Measurements from ENCODE around the gene DOK4.

Gene DOK4

GRCh38 chr16:57482845-57483545, 3.3 kb downstream of the DOK4 start:
- no peaks in the 10 kb centered on the region for H3K27me3 ChIP-seq (ENCODE audit: control insufficient read depth in 1 of 2, insufficient read depth in 1 of 2, low read length in 2 of 2)
- H3K4me1 ChIP-seq (ENCODE audit: control insufficient read depth, insufficient read depth, low read depth, low read length), result peaks cover 55% of the 10 kb centered on the region
- H3K9ac ChIP-seq (ENCODE audit: low read length), result no peak overlapping the region
- H4K8ac ChIP-seq (ENCODE audit: low read length), result no peak overlapping the region
- no peak overlapping the region for H2BK12ac ChIP-seq (ENCODE audit: low read length in 2 of 2)
- H3K18ac ChIP-seq (ENCODE audit: low read depth in 1 of 2, low read length in 2 of 2), result no peak overlapping the region
- H3K4me3 ChIP-seq (ENCODE audit: insufficient read depth in 1 of 2, low read depth in 1 of 2, low read length in 2 of 2), result no peak overlapping the region
- WGBS, result 87% methylated on average over 13 of the region's 14 CpGs
- H3K27ac ChIP-seq (ENCODE audit: low read length, poor library complexity, severe bottlenecking), result no peak overlapping the region
- H2BK120ac ChIP-seq (ENCODE audit: low read depth, low read length), result no peak overlapping the region
- no peak overlapping the region for H3K14ac ChIP-seq (ENCODE audit: low read length in 2 of 2)
- no peaks in the 10 kb centered on the region for H3K9me3 ChIP-seq (ENCODE audit: control insufficient read depth, low read length)
- H2BK15ac ChIP-seq (ENCODE audit: low read depth, poor library complexity, severe bottlenecking), result no peak overlapping the region
- no peak overlapping the region for H2BK5ac ChIP-seq (ENCODE audit: low read depth, low read length, poor library complexity, severe bottlenecking)
- H2AFZ ChIP-seq (ENCODE audit: low read depth, low read length), result no peak overlapping the region
- H2AK5ac ChIP-seq (ENCODE audit: low read length, severe bottlenecking), result no peak overlapping the region
- peaks cover 31% of the 10 kb centered on the region for H3K79me1 ChIP-seq (replicated peaks; ENCODE audit: low read length, poor library complexity, severe bottlenecking)
- no peak overlapping the region for H4K91ac ChIP-seq (ENCODE audit: low read length)
- H3K36me3 ChIP-seq (ENCODE audit: control insufficient read depth in 1 of 2, insufficient read depth in 2 of 2, low read depth in 1 of 2, low read length in 2 of 2), result peaks cover 0 to 15% of the 10 kb centered on the region in 2 experiments
- H3K23ac ChIP-seq (ENCODE audit: low read length in 2 of 2), result no peak overlapping the region
- no peak for DNase-seq
- H3K4me2 ChIP-seq (ENCODE audit: low read length, poor library complexity, severe bottlenecking), result no peak overlapping the region
- H3K4ac ChIP-seq (ENCODE audit: low read depth in 1 of 2, low read length in 2 of 2), result no peak overlapping the region

GRCh38 chr16:57481421-57481820, 4.9 kb downstream of the DOK4 start:
- Histone ChIP-seq H3K36me3 (ENCODE audit: control insufficient read depth in 1 of 2, insufficient read depth in 2 of 2, low read depth in 1 of 2, low read length in 2 of 2) (peaks cover 4 to 31% of the 10 kb centered on the region in 2 experiments), H3K9ac (ENCODE audit: low read length) (no peak overlapping the region), H2BK15ac (ENCODE audit: low read depth, poor library complexity, severe bottlenecking) (no peak overlapping the region), H2AK5ac (ENCODE audit: low read length, severe bottlenecking) (peak overlapping the region; percentile 24), H3K27ac (ENCODE audit: low read length, poor library complexity, severe bottlenecking) (no peak overlapping the region), H3K27me3 (ENCODE audit: control insufficient read depth in 1 of 2, insufficient read depth in 1 of 2, low read length in 2 of 2) (no peaks in the 10 kb centered on the region), H3K18ac (ENCODE audit: low read depth in 1 of 2, low read length in 2 of 2) (no peak overlapping the region), H4K91ac (ENCODE audit: low read length) (no peak overlapping the region), H2BK12ac (ENCODE audit: low read length in 2 of 2) (no peak overlapping the region), H3K4ac (ENCODE audit: low read depth in 1 of 2, low read length in 2 of 2) (no peak overlapping the region), H3K14ac (ENCODE audit: low read length in 2 of 2) (no peak overlapping the region), H3K23ac (ENCODE audit: low read length in 2 of 2) (no peak overlapping the region), H4K8ac (ENCODE audit: low read length) (no peak overlapping the region), H3K4me1 (ENCODE audit: control insufficient read depth, insufficient read depth, low read depth, low read length) (peaks cover 61% of the 10 kb centered on the region), H3K4me3 (ENCODE audit: insufficient read depth in 1 of 2, low read depth in 1 of 2, low read length in 2 of 2) (no peak overlapping the region), H3K9me3 (ENCODE audit: control insufficient read depth, low read length) (no peaks in the 10 kb centered on the region), H2BK5ac (ENCODE audit: low read depth, low read length, poor library complexity, severe bottlenecking) (no peak overlapping the region), H2AFZ (ENCODE audit: low read depth, low read length) (no peak overlapping the region), H2BK120ac (ENCODE audit: low read depth, low read length) (no peak overlapping the region), H3K4me2 (ENCODE audit: low read length, poor library complexity, severe bottlenecking) (no peak overlapping the region), H3K79me1 (replicated peaks; ENCODE audit: low read length, poor library complexity, severe bottlenecking) (peaks cover 46% of the 10 kb centered on the region)
- DNase-seq, result no peak
- 80% methylated on average over 4 of the region's 4 CpGs for whole genome bisulfite sequencing

GRCh38 chr16:57480754-57481230, 5.5 kb downstream of the DOK4 start:
- DNase-seq, result no peak
- 82% methylated on average over 6 of the region's 6 CpGs for WGBS
- H3K14ac ChIP-seq (ENCODE audit: low read length in 2 of 2), result no peak overlapping the region
- no peaks in the 10 kb centered on the region for H3K9me3 ChIP-seq (ENCODE audit: control insufficient read depth, low read length)
- H2BK15ac ChIP-seq (ENCODE audit: low read depth, poor library complexity, severe bottlenecking), result peak overlapping the region; percentile 49
- no peak overlapping the region for H3K4me3 ChIP-seq (ENCODE audit: insufficient read depth in 1 of 2, low read depth in 1 of 2, low read length in 2 of 2)
- no peak overlapping the region for H2AFZ ChIP-seq (ENCODE audit: low read depth, low read length)
- H3K27me3 ChIP-seq (ENCODE audit: control insufficient read depth in 1 of 2, insufficient read depth in 1 of 2, low read length in 2 of 2), result no peaks in the 10 kb centered on the region
- H2BK12ac ChIP-seq (ENCODE audit: low read length in 2 of 2), result peak overlapping the region; percentile 70 to 82
- peak overlapping the region; percentile 69 for H2AK5ac ChIP-seq (ENCODE audit: low read length, severe bottlenecking)
- peaks cover 67% of the 10 kb centered on the region for H3K4me1 ChIP-seq (ENCODE audit: control insufficient read depth, insufficient read depth, low read depth, low read length)
- H3K9ac ChIP-seq (ENCODE audit: low read length), result peak overlapping the region; percentile 14
- H2BK120ac ChIP-seq (ENCODE audit: low read depth, low read length), result peak overlapping the region; percentile 35
- peak overlapping the region; percentile 75 to 79 for H3K18ac ChIP-seq (ENCODE audit: low read depth in 1 of 2, low read length in 2 of 2)
- H4K91ac ChIP-seq (ENCODE audit: low read length), result peak overlapping the region; percentile 88
- peak overlapping the region; percentile 47 to 61 for H3K4ac ChIP-seq (ENCODE audit: low read depth in 1 of 2, low read length in 2 of 2)
- no peak overlapping the region for H2BK5ac ChIP-seq (ENCODE audit: low read depth, low read length, poor library complexity, severe bottlenecking)
- H3K27ac ChIP-seq (ENCODE audit: low read length, poor library complexity, severe bottlenecking), result peak overlapping the region; percentile 52
- H3K79me1 ChIP-seq (replicated peaks; ENCODE audit: low read length, poor library complexity, severe bottlenecking), result peaks cover 47% of the 10 kb centered on the region
- peak overlapping the region; percentile 87 for H4K8ac ChIP-seq (ENCODE audit: low read length)
- H3K4me2 ChIP-seq (ENCODE audit: low read length, poor library complexity, severe bottlenecking), result no peak overlapping the region
- peaks cover 4 to 33% of the 10 kb centered on the region in 2 experiments for H3K36me3 ChIP-seq (ENCODE audit: control insufficient read depth in 1 of 2, insufficient read depth in 2 of 2, low read depth in 1 of 2, low read length in 2 of 2)
- H3K23ac ChIP-seq (ENCODE audit: low read length in 2 of 2), result no peak overlapping the region

GRCh38 chr16:57479976-57480753, 6.1 kb downstream of the DOK4 start:
- no peaks in the 10 kb centered on the region for H3K9me3 ChIP-seq (ENCODE audit: control insufficient read depth, low read length)
- peak overlapping the region; percentile 52 for H3K27ac ChIP-seq (ENCODE audit: low read length, poor library complexity, severe bottlenecking)
- H2BK15ac ChIP-seq (ENCODE audit: low read depth, poor library complexity, severe bottlenecking), result peak overlapping the region; percentile 80
- H3K4me1 ChIP-seq (ENCODE audit: control insufficient read depth, insufficient read depth, low read depth, low read length), result peaks cover 67% of the 10 kb centered on the region
- peak overlapping the region; percentile 73 for H3K9ac ChIP-seq (ENCODE audit: low read length)
- no peak overlapping the region for H2BK5ac ChIP-seq (ENCODE audit: low read depth, low read length, poor library complexity, severe bottlenecking)
- H2BK12ac ChIP-seq (ENCODE audit: low read length in 2 of 2), result peak overlapping the region; percentile 70 to 82
- no peak overlapping the region for H3K23ac ChIP-seq (ENCODE audit: low read length in 2 of 2)
- H3K27me3 ChIP-seq (ENCODE audit: control insufficient read depth in 1 of 2, insufficient read depth in 1 of 2, low read length in 2 of 2), result no peaks in the 10 kb centered on the region
- H2BK120ac ChIP-seq (ENCODE audit: low read depth, low read length), result peak overlapping the region; percentile 35
- no peak overlapping the region for H2AFZ ChIP-seq (ENCODE audit: low read depth, low read length)
- peak overlapping the region in 1 of 2 experiments; percentile 29 for H3K14ac ChIP-seq (ENCODE audit: low read length in 2 of 2)
- H3K79me1 ChIP-seq (replicated peaks; ENCODE audit: low read length, poor library complexity, severe bottlenecking), result peaks cover 49% of the 10 kb centered on the region
- 12% methylated on average over 14 of the region's 15 CpGs for WGBS
- H3K18ac ChIP-seq (ENCODE audit: low read depth in 1 of 2, low read length in 2 of 2), result peak overlapping the region; percentile 75 to 79
- peak overlapping the region in 1 of 2 experiments; percentile 89 for H3K4me3 ChIP-seq (ENCODE audit: insufficient read depth in 1 of 2, low read depth in 1 of 2, low read length in 2 of 2)
- H2AK5ac ChIP-seq (ENCODE audit: low read length, severe bottlenecking), result peak overlapping the region; percentile 69
- H3K4me2 ChIP-seq (ENCODE audit: low read length, poor library complexity, severe bottlenecking), result peak overlapping the region; percentile 87
- peak overlapping the region; percentile 87 for H4K8ac ChIP-seq (ENCODE audit: low read length)
- peak overlapping the region; percentile 84 for H4K91ac ChIP-seq (ENCODE audit: low read length)
- DNase-seq, result peak; percentile 60
- peaks cover 7 to 36% of the 10 kb centered on the region in 2 experiments for H3K36me3 ChIP-seq (ENCODE audit: control insufficient read depth in 1 of 2, insufficient read depth in 2 of 2, low read depth in 1 of 2, low read length in 2 of 2)
- peak overlapping the region; percentile 61 to 62 for H3K4ac ChIP-seq (ENCODE audit: low read depth in 1 of 2, low read length in 2 of 2)
